GM12865 (cell line): ENCODE data around the gene WRNIP1.
A peak's percentile ranks its signal among the peaks of the same experiment; 100 is the strongest.

Experiments used
- DNase-seq: peaks from one replicate; pipeline ENCODE4 v3.0.0; 2010; ENCODE audit warnings: low read depth
- H3K4me3 ChIP-seq: 2 replicates; pipeline ENCODE4 v1.5.1; 2011; ENCODE audit warnings: mild to moderate bottlenecking, low read depth, low read length, control low read depth
- TF ChIP-seq, protein P1 (sequence below): IDR thresholded peaks from 2 replicates; pipeline ENCODE4 v1.5.1; 2011; ENCODE audit warnings: low read length, control low read depth, low read depth, inconsistent platforms; ENCODE audit not compliant: insufficient read depth; ENCODE audit errors: missing control alignments

The WRNIP1 gene

DNA sequence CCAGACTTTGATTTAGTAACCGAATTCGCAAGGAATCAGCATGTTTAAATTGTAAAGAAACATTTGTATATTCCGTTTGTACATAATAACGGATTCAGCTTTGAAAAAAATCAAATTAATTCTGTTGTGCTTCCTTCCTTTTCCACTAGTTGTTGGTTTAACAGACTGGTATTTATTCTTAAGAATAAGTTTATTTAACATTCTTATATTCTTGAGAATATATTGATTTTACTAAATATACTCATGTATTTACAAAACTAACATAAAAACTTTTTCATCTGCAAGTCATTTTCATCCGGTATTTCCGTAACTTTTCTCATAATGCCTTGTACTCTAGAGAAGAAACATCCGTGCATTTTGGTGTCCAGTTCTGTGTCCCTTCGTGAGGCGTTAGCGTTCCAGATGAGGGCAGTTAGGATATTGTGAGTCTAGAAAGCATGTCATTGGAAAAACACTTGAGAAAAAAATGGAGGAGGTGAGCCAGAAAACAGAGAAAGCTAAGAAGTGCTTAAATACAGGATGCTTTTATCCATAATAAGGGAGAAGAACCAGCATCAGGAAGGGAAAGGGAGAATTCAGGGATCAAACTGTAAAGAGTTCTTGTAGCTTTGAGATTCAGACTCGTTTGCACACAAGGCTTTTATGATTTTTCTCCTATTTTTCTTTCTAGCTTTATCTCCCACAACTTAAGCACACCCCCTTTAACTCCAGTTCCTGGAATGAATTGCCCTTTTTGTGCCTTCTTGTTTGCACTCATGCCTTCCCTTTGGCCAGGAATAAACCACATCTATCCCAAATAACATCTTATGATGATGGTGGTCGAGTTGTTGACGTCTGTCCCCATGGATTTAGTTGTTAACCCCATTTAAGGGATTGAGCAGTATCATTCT lies 1.8 kb downstream of the WRNIP1 start:
- TF ChIP-seq, protein P1, sequence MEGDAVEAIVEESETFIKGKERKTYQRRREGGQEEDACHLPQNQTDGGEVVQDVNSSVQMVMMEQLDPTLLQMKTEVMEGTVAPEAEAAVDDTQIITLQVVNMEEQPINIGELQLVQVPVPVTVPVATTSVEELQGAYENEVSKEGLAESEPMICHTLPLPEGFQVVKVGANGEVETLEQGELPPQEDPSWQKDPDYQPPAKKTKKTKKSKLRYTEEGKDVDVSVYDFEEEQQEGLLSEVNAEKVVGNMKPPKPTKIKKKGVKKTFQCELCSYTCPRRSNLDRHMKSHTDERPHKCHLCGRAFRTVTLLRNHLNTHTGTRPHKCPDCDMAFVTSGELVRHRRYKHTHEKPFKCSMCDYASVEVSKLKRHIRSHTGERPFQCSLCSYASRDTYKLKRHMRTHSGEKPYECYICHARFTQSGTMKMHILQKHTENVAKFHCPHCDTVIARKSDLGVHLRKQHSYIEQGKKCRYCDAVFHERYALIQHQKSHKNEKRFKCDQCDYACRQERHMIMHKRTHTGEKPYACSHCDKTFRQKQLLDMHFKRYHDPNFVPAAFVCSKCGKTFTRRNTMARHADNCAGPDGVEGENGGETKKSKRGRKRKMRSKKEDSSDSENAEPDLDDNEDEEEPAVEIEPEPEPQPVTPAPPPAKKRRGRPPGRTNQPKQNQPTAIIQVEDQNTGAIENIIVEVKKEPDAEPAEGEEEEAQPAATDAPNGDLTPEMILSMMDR, result no peak
- DNase-seq, result no peak
- peak overlapping the region; percentile 98 for H3K4me3 ChIP-seq

DNA sequence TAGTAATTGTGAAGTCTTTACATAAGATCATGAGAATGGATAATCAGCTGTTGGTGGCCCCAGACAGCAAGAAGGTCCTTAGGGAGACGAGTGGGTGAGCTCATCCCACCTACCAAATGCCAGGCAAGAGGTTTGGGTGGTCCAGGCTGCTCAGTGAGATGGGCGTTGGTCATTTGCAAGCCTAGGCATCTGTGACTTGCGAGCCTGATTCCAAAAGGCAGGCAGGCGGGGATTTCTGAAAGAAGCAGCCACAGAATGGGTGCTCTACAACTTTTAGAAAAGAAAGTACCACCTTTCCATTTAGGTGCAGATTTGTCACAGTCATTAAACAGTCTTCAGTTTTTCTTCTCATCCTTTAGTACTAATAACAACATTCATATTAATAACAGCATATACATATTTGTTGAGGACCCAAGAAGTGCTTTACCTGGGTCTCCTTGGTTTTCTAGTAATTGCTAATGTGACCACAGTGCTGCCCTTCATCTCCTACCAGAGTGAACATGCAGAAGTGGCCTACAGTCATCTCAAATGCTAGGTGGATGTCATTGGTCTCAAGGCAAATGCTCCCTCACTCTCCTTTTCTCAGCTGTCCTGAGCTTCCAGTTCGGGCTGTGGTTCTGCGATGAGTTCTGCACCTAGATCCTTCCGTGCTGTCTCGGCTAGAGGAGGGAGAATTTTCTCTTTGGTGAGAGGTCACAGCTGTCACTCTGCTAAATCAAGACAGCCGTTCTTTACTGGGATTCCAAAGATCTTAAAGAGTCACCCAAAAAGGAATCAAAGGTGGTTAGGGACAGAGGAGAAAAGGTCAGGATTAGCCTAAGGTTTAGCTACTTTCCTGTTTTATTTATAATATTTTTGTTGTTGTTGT lies 2.7 kb downstream of the WRNIP1 start:
- peak; percentile 39 for DNase-seq
- TF ChIP-seq, protein P1, result no peak
- H3K4me3 ChIP-seq, result peak overlapping the region; percentile 98

DNA sequence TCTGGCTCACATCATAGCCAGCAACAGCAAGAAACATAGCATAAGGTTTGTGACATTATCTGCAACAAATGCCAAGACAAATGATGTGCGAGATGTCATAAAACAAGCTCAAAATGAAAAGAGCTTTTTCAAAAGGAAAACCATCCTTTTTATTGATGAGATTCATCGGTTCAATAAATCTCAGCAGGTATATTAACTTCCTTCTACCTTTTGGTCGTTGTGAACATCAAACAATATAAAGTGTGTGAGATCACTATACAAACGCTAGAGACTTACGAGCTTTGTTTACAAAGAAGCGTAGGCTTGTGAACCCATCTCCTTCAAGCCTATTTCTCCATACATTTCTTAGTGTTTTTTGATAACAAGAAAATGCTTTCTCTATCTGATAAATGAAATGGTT lies 3.5 kb downstream of the WRNIP1 start:
- DNase-seq, result no peak
- peak overlapping the region; percentile 98; the same call in 1 of the 2 replicates for H3K4me3 ChIP-seq
- TF ChIP-seq, protein P1, result no peak

DNA sequence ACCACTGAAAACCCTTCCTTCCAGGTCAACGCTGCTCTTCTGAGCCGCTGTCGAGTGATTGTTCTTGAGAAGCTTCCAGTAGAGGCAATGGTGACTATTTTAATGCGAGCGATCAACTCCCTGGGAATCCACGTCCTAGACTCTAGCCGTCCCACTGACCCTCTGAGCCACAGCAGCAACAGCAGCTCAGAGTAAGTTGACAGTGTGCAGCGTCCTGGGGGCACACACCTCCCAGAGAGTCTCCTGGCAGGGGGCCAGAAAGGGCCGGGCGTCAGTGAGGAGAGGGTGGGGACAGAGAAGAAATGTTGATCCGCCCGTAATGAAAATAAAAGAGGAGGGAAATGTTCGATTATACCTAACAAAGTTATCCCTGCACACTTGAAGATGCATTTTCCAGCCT lies 5.0 kb downstream of the WRNIP1 start:
- no peak for DNase-seq
- TF ChIP-seq, protein P1, result no peak
- no peak overlapping the region for H3K4me3 ChIP-seq

DNA sequence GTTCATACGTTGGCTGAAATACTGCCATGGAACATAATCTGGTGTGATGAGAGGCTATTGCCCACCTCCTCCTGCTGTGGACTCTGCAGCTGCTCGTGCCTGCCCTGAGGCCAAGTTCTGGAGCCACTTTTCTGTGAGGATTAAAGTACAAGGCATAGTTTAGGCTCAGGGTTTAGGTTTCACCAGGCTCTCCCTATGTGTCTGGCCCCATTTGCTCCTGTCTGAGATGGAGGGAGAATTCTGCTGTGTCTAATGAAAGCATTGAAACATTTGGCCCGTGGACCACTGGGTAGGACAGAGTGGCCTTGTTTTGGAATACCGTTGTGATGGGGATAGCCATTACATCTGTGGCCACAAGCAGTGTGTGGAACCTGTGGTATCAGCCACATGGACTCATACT lies 5.9 kb downstream of the WRNIP1 start:
- TF ChIP-seq, protein P1, result no peak
- H3K4me3 ChIP-seq, result no peak overlapping the region
- DNase-seq, result no peak

DNA sequence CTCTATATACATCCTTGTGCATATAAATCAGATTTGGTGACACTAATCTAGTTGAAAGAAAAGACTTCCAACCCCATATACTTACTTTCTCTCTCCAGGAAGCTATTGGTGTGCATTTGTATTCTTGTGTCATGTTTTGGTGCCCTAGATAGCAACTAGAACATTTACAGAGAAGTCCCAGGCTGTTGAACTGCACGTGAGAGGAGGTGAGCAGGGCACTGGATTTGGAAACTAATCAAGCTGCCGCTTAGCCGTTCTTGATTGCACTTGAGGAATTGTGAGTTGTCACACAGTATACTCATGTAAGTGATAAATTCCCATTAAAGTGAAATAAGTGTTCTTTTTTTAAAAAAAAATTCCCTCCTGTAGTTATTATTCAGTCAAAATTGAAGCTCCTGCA lies 7.6 kb downstream of the WRNIP1 start:
- TF ChIP-seq, protein P1, result no peak
- no peak for DNase-seq
- no peak overlapping the region for H3K4me3 ChIP-seq
